MCF 10A (cell line): Measurements from ENCODE around the gene PPFIA2. TPM values are rescaled to one million over a fixed set of nuclear protein-coding genes. Genes with fewer than 3 reads are reported as not detected.

Experiments used
- BruUV-seq: library from RNA; stranded (reverse); fragments of 400-500 nt; replicated peaks from 2 replicates; lab custom pipeline; 2021; lab: Mats Ljungman, UMichigan
- CTCF ChIA-PET: fragments of 300-600 bp; sonication (Branson Sonifier 250); formaldehyde crosslinking; extraction: SDS; loops from one replicate; lab custom pipeline; 2021; ENCODE audit warnings: antibody characterized with exemption, inconsistent platforms; lab: Yijun Ruan, JAX
- POLR2A ChIA-PET: fragments of 300-600, 350-650 bp; sonication (Branson Sonifier 250); formaldehyde crosslinking; extraction: SDS; loops from one replicate; lab custom pipeline; 2020; ENCODE audit warnings: antibody characterized with exemption, inconsistent platforms; lab: Yijun Ruan, JAX
- DNase-seq: peaks from one replicate; pipeline ENCODE4 v3.0.0-alpha.2; 2018; ENCODE audit not compliant: unreplicated experiment
- H3K27ac Mint-ChIP-seq: one replicate; pipeline ENCODE4 v1.8.0; 2022; ENCODE audit warnings: mild to moderate bottlenecking, low read depth, mixed read lengths; ENCODE audit not compliant: unreplicated experiment
- H3K27me3 Mint-ChIP-seq: one replicate; pipeline ENCODE4 v1.8.0; 2022; ENCODE audit warnings: mixed read lengths; ENCODE audit not compliant: insufficient read depth, unreplicated experiment
- H3K36me3 Mint-ChIP-seq: one replicate; pipeline ENCODE4 v1.8.0; 2022; ENCODE audit warnings: mild to moderate bottlenecking, moderate library complexity, mixed read lengths; ENCODE audit not compliant: insufficient read depth, unreplicated experiment
- H3K4me1 Mint-ChIP-seq: one replicate; pipeline ENCODE4 v1.8.0; 2022; ENCODE audit warnings: mixed read lengths; ENCODE audit not compliant: insufficient read depth, unreplicated experiment
- H3K4me3 Mint-ChIP-seq: one replicate; pipeline ENCODE4 v1.8.0; 2022; ENCODE audit warnings: mild to moderate bottlenecking, moderate library complexity, mixed read lengths; ENCODE audit not compliant: unreplicated experiment
- H3K9me3 Mint-ChIP-seq: one replicate; pipeline ENCODE4 v1.8.0; 2022; ENCODE audit warnings: mixed read lengths; ENCODE audit not compliant: unreplicated experiment
- intact Hi-C: fragments of 100-400 bp; cut with micrococcal nuclease; formaldehyde crosslinking; loops from 2 replicates; pipeline ENCODE4 v1.14.1; 2022
- total RNA-seq: library from RNA; stranded (reverse); gene quantifications from 2 replicates; pipeline ENCODE4 v1.2.3, GENCODE V29; 2022
- TF ChIP-seq, protein P1 (sequence below): fragments of 200-600 bp; IDR thresholded peaks from one replicate; pipeline ENCODE4 v1.8.0; 2022; ENCODE audit warnings: antibody characterized with exemption, mild to moderate bottlenecking; ENCODE audit not compliant: unreplicated experiment

PPFIA2 gene
- total RNA-seq, 1 experiment from 2014 or later: 2.2 TPM

DNA sequence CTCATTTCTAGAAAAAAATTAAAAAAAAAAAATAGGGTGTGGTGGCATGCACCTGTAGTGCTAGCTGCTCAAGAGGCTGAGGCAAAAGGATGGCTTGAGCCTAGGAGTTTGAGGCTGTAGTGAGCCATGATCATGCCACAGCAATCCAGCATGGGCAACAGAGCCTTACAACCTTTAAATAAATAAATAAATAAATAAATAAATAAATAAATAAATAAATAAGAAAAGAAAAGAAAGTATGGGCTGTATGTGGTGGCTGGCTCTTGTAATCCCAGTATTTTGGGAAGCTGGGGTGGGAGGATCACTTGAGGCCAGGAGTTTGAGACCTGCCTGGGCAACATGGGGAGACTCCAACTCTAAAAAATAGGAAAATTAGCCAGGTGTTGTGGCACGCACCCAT is 373.0 kb downstream of the PPFIA2 start:
- Mint-ChIP-seq H3K4me1 (no peaks in the 10 kb centered on the region), H3K36me3 (peaks cover 4% of the 10 kb centered on the region), H3K27ac (no peak overlapping the region), H3K27me3 (no peaks in the 10 kb centered on the region), H3K4me3 (no peak overlapping the region), H3K9me3 (no peaks in the 10 kb centered on the region)
- ChIA-PET CTCF (interaction anchor here (0.6 to 0.7 kb wide), 2 partner anchors 12 to 972 kb away, joined by 3 to 4 read pairs; partner anchors contain the start of genes CCDC59 and METTL25), POLR2A (no interaction called here)
- no peak for DNase-seq
- no TSS peak for BruUV-seq
- TF ChIP-seq, protein P1, sequence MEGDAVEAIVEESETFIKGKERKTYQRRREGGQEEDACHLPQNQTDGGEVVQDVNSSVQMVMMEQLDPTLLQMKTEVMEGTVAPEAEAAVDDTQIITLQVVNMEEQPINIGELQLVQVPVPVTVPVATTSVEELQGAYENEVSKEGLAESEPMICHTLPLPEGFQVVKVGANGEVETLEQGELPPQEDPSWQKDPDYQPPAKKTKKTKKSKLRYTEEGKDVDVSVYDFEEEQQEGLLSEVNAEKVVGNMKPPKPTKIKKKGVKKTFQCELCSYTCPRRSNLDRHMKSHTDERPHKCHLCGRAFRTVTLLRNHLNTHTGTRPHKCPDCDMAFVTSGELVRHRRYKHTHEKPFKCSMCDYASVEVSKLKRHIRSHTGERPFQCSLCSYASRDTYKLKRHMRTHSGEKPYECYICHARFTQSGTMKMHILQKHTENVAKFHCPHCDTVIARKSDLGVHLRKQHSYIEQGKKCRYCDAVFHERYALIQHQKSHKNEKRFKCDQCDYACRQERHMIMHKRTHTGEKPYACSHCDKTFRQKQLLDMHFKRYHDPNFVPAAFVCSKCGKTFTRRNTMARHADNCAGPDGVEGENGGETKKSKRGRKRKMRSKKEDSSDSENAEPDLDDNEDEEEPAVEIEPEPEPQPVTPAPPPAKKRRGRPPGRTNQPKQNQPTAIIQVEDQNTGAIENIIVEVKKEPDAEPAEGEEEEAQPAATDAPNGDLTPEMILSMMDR: no peak
- intact Hi-C loops: no loop called here

GRCh38 chr12:81381951-81382350 is 377.2 kb downstream of the PPFIA2 start:
- no peak overlapping the region for H3K27ac Mint-ChIP-seq
- DNase-seq: no peak
- no peak overlapping the region for H3K4me3 Mint-ChIP-seq
- intact Hi-C loops: no loop called here
- no peaks in the 10 kb centered on the region for H3K27me3 Mint-ChIP-seq
- H3K4me1 Mint-ChIP-seq: no peaks in the 10 kb centered on the region
- H3K9me3 Mint-ChIP-seq: no peaks in the 10 kb centered on the region
- CTCF ChIA-PET: no interaction called here
- no TSS peak for BruUV-seq
- H3K36me3 Mint-ChIP-seq: no peaks in the 10 kb centered on the region
- TF ChIP-seq, protein P1: no peak
- POLR2A ChIA-PET: no interaction called here

- H3K4me1 Mint-ChIP-seq: no peaks in the 10 kb centered on the region
- BruUV-seq: no TSS peak
- TF ChIP-seq, protein P1: no peak
- H3K36me3 Mint-ChIP-seq: no peaks in the 10 kb centered on the region
- H3K27me3 Mint-ChIP-seq: no peaks in the 10 kb centered on the region
- no peaks in the 10 kb centered on the region for H3K9me3 Mint-ChIP-seq
- ChIA-PET CTCF (no interaction called here), POLR2A (no interaction called here)
- H3K27ac Mint-ChIP-seq: no peak overlapping the region
- DNase-seq: no peak
- H3K4me3 Mint-ChIP-seq: no peak overlapping the region
- intact Hi-C loops: loop anchor here (5.0 kb wide), 1 partner anchor 479 kb away; no protein-coding TSS in a partner anchor
Observed at GRCh38 chr12:81378601-81379285, 380.4 kb downstream of the PPFIA2 start.

DNA sequence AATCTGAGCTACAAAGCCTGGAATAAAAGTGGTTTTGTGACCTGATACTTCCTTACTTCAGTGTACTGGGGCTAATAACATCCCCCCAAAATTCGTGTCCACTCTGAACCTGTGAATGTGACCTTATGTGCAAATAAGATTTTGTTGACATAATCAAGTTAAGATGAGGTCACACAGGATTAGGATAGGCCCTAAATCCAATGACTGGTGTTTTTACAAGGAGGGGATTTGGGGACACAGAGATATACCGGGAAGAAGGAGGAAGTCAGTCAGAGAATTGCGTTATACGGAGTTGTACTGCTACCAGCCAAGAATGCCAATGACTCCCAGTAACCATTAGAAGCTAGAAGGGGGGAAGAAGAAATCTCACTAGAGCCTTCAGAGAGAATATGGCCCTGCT is 381.4 kb downstream of the PPFIA2 start:
- BruUV-seq: no TSS peak
- POLR2A ChIA-PET: no interaction called here
- CTCF ChIA-PET: no interaction called here

More for the DNA sequence above, 381.4 kb downstream of the PPFIA2 start:
- TF ChIP-seq, protein P1: no peak
- intact Hi-C loops: loop anchor here (5.0 kb wide), 1 partner anchor 480 kb away; no protein-coding TSS in a partner anchor
- H3K27me3 Mint-ChIP-seq: peaks cover 4% of the 10 kb centered on the region
- no peak for DNase-seq
- no peaks in the 10 kb centered on the region for H3K36me3 Mint-ChIP-seq
- no peak overlapping the region for H3K4me3 Mint-ChIP-seq
- H3K27ac Mint-ChIP-seq: no peak overlapping the region
- H3K4me1 Mint-ChIP-seq: peaks cover 1% of the 10 kb centered on the region
- no peaks in the 10 kb centered on the region for H3K9me3 Mint-ChIP-seq
